BLaER1 (cell line): ENCODE results near the gene ALPK3.

Source experiments
- H3K27ac ChIP-seq: shearing (Covaris generic); formaldehyde crosslinking; 2 replicates; pipeline ENCODE4 v1.8.1; 2022
- H3K27me3 ChIP-seq: shearing (Covaris generic); formaldehyde crosslinking; 2 replicates; pipeline ENCODE4 v1.8.1; 2022
- H3K36me3 ChIP-seq: shearing (Covaris generic); formaldehyde crosslinking; 2 replicates; pipeline ENCODE4 v1.8.1; 2022
- H3K4me1 ChIP-seq: shearing (Covaris generic); formaldehyde crosslinking; 2 replicates; pipeline ENCODE4 v1.8.1; 2022
- H3K4me2 ChIP-seq: shearing (Covaris generic); formaldehyde crosslinking; 2 replicates; pipeline ENCODE4 v1.8.1; 2022
- H3K4me3 ChIP-seq: shearing (Covaris generic); formaldehyde crosslinking; 2 replicates; pipeline ENCODE4 v1.8.1; 2022
- H3K9ac ChIP-seq: shearing (Covaris generic); formaldehyde crosslinking; 2 replicates; pipeline ENCODE4 v1.8.1; 2022
- H3K9me3 ChIP-seq: shearing (Covaris generic); formaldehyde crosslinking; 2 replicates; pipeline ENCODE4 v1.8.1; 2022
- H4K20me1 ChIP-seq: shearing (Covaris generic); formaldehyde crosslinking; 2 replicates; pipeline ENCODE4 v1.8.1; 2022
- Cebpa-rat ChIP-seq: shearing (Covaris generic); IDR thresholded peaks from 2 replicates; pipeline ENCODE4 v1.8.1; 2022

ALPK3 gene

DNA sequence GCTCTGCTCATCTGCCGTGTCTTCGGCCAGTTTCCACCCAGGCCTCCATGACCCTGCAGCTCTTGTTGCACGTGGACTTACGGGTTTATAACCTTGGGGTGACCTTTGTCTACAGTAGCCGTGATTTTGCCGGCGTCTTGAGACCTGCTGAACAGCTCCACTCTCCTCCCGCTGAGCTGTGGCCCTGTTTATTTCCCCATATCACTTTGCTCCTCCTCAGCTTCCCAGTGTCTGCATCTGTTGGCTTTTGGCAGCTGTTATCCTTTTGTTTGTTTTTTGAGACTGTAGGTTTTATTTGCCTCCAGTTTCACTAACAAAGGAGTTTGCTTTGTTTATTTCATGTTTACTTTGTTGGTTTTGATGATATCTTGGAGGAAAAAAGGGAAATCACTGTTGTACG, 38.0 kb downstream of the ALPK3 start:
- Histone ChIP-seq H3K9ac (no peak overlapping the region), H3K4me3 (no peak overlapping the region), H4K20me1 (no peaks in the 10 kb centered on the region), H3K27ac (no peak overlapping the region), H3K4me2 (no peak overlapping the region), H3K9me3 (no peaks in the 10 kb centered on the region), H3K36me3 (no peaks in the 10 kb centered on the region), H3K4me1 (no peaks in the 10 kb centered on the region), H3K27me3 (no peaks in the 10 kb centered on the region)
- TF ChIP-seq Cebpa-rat = no peak

DNA sequence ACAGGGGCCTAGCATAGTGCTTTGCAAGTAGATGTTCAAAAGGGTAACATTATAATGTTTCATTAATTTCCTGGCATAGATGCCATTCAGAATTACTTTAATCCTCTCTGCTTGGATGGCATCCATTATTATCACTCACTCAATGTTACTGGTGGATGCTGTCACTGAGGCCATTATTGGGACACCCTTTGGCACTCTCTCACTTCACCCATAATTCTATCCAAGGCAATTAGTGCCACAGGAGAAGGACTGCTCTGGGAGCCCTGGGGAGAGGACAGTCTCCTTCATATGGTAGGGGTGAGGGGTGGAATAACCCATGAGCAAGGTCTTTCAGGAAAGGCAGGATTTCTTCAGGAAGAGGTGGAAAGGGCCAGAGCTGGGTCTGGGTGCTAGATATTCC, 38.6 kb downstream of the ALPK3 start:
- Histone ChIP-seq H4K20me1 (no peaks in the 10 kb centered on the region), H3K4me1 (no peaks in the 10 kb centered on the region), H3K36me3 (no peaks in the 10 kb centered on the region), H3K4me2 (no peak overlapping the region), H3K4me3 (no peak overlapping the region), H3K9me3 (no peaks in the 10 kb centered on the region), H3K27ac (no peak overlapping the region), H3K9ac (no peak overlapping the region), H3K27me3 (no peaks in the 10 kb centered on the region)
- TF ChIP-seq Cebpa-rat = no peak

DNA sequence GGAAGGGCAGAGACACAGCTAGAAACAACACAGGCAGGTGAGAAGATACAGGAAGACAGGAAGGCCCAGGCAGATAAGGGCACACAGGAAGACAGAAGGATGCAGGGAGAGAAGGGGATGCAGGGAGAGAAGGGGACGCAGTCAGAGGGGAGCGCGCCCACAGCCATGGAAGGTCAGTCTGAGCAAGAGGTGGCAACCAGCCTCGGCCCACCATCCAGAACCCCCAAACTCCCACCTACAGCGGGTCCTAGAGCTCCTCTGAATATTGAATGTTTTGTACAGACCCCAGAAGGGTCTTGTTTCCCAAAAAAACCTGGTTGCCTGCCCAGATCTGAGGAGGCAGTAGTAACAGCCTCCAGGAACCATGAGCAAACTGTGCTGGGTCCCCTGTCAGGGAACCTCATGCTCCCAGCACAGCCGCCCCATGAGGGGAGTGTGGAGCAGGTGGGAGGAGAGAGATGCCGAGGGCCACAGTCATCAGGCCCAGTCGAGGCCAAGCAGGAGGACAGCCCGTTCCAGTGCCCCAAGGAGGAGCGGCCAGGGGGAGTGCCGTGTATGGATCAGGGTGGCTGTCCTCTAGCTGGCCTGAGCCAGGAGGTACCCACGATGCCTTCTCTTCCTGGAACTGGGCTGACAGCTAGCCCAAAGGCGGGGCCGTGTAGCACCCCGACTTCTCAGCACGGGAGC, 39.7 kb downstream of the ALPK3 start:
- no peak overlapping the region for H3K9ac ChIP-seq
- H4K20me1 ChIP-seq = no peaks in the 10 kb centered on the region
- no peaks in the 10 kb centered on the region for H3K27me3 ChIP-seq
- no peak overlapping the region for H3K4me2 ChIP-seq
- no peaks in the 10 kb centered on the region for H3K36me3 ChIP-seq
- TF ChIP-seq Cebpa-rat = no peak
- H3K9me3 ChIP-seq = no peaks in the 10 kb centered on the region
- no peak overlapping the region for H3K4me3 ChIP-seq
- no peak overlapping the region for H3K27ac ChIP-seq
- no peaks in the 10 kb centered on the region for H3K4me1 ChIP-seq

DNA sequence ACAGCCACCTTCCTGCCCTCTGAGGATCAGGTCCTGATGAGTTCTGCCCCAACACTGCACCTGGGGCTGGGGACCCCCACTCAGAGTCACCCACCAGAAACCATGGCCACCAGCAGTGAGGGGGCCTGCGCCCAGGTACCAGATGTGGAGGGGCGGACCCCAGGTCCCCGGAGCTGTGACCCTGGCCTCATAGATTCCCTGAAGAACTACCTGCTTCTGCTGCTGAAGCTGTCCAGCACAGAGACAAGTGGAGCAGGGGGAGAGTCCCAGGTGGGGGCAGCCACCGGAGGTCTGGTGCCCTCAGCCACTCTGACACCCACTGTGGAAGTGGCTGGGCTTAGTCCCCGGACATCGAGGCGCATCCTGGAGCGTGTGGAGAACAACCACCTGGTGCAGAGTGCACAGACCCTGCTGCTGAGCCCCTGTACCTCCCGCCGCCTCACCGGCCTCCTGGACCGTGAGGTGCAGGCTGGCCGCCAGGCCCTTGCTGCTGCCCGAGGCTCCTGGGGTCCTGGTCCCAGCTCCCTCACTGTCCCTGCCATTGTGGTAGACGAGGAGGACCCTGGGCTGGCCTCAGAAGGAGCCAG, 40.4 kb downstream of the ALPK3 start:
- no peak for TF ChIP-seq Cebpa-rat
- Histone ChIP-seq H3K4me3 (no peak overlapping the region), H3K9me3 (no peaks in the 10 kb centered on the region), H3K27me3 (no peaks in the 10 kb centered on the region), H3K9ac (no peak overlapping the region), H3K36me3 (no peaks in the 10 kb centered on the region), H3K4me2 (no peak overlapping the region), H4K20me1 (no peaks in the 10 kb centered on the region), H3K27ac (no peak overlapping the region; the same call in 1 of the 2 replicates), H3K4me1 (no peaks in the 10 kb centered on the region)

DNA sequence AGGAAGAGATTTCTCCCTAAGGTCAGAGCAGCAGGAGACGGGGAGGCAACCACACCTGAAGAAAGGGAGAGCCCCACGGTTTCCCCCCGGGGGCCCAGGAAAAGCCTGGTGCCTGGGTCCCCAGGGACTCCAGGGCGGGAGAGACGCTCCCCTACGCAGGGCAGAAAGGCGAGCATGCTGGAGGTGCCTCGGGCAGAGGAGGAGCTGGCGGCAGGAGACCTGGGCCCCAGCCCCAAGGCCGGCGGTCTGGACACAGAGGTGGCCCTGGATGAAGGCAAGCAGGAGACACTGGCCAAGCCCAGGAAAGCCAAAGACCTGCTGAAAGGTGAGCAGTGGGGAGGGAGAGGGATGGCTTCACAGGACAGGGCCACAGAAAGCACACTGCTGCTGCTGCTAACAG, 41.1 kb downstream of the ALPK3 start:
- Histone ChIP-seq H3K4me2 (no peak overlapping the region), H4K20me1 (no peaks in the 10 kb centered on the region), H3K9me3 (no peaks in the 10 kb centered on the region), H3K9ac (no peak overlapping the region), H3K27me3 (no peaks in the 10 kb centered on the region), H3K27ac (no peak overlapping the region; the same call in 1 of the 2 replicates), H3K4me1 (no peaks in the 10 kb centered on the region), H3K4me3 (no peak overlapping the region), H3K36me3 (no peaks in the 10 kb centered on the region)
- TF ChIP-seq Cebpa-rat = no peak

DNA sequence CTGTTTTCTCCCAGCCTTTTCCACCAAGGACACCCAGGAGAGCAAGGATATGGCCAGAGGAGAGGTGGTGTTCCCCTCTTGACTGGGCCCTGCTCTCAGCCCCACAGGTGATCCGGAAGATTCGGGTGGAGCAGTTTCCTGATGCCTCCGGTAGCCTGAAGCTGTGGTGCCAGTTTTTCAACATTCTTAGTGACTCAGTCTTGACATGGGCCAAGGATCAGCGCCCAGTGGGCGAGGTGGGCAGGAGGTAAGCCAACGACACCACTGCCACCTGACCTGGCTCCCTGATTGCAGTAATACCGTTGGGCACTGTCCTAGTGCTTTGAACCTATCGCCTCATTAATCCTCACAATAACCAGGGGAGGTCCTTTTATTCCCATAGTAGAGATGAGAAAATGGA, 42.0 kb downstream of the ALPK3 start:
- Histone ChIP-seq H3K36me3 (no peaks in the 10 kb centered on the region), H3K4me1 (no peaks in the 10 kb centered on the region), H3K9me3 (no peaks in the 10 kb centered on the region), H3K27ac (no peak overlapping the region), H4K20me1 (no peaks in the 10 kb centered on the region), H3K4me3 (no peak overlapping the region), H3K4me2 (no peak overlapping the region), H3K27me3 (no peaks in the 10 kb centered on the region), H3K9ac (no peak overlapping the region)
- no peak for TF ChIP-seq Cebpa-rat

DNA sequence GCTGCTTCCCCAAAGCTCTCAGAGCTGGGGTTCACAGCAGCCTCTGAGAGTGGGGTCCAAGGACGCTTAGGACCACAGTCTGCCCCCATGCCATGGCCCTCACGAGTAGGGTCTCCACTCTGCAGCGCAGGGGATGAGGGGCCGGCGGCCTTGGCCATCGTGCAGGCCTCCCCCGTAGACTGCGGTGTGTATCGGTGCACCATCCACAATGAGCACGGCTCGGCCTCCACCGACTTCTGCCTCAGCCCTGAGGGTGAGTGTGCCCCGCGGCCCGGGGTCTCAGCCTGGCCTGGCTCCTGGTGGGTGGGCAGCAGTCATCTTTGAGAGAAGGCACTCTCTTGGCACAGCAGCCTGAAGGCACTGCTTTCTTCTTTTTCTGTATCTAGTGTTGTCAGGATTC, 42.5 kb downstream of the ALPK3 start:
- Histone ChIP-seq H4K20me1 (no peaks in the 10 kb centered on the region), H3K27ac (no peak overlapping the region), H3K36me3 (no peaks in the 10 kb centered on the region), H3K4me3 (no peak overlapping the region), H3K9ac (no peak overlapping the region), H3K4me1 (no peaks in the 10 kb centered on the region), H3K9me3 (no peaks in the 10 kb centered on the region), H3K27me3 (no peaks in the 10 kb centered on the region), H3K4me2 (no peak overlapping the region)
- no peak for TF ChIP-seq Cebpa-rat

DNA sequence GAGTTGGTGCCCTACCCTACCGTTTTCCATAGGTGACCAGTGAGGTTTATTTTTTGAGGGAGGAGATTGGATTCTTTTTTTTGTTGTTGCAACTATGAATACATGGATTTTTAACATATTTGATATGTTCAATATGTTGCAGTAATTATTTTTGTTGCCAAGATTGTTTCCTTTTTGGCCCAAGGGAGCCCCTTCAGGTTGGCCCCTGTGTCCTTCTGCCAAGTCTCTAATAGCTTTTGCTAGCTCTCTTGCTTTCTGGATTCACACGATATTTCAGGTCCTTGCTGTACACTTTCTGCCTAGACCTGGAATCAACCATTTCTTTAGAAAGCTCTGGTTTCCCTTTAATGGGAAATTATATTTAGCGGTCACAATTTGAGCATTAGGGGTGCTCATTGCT, 44.6 kb downstream of the ALPK3 start:
- Histone ChIP-seq H3K4me3 (no peak overlapping the region), H4K20me1 (no peaks in the 10 kb centered on the region), H3K36me3 (no peaks in the 10 kb centered on the region), H3K4me2 (no peak overlapping the region), H3K27ac (no peak overlapping the region), H3K4me1 (no peaks in the 10 kb centered on the region), H3K9me3 (no peaks in the 10 kb centered on the region), H3K27me3 (no peaks in the 10 kb centered on the region), H3K9ac (no peak overlapping the region)
- TF ChIP-seq Cebpa-rat = no peak

DNA sequence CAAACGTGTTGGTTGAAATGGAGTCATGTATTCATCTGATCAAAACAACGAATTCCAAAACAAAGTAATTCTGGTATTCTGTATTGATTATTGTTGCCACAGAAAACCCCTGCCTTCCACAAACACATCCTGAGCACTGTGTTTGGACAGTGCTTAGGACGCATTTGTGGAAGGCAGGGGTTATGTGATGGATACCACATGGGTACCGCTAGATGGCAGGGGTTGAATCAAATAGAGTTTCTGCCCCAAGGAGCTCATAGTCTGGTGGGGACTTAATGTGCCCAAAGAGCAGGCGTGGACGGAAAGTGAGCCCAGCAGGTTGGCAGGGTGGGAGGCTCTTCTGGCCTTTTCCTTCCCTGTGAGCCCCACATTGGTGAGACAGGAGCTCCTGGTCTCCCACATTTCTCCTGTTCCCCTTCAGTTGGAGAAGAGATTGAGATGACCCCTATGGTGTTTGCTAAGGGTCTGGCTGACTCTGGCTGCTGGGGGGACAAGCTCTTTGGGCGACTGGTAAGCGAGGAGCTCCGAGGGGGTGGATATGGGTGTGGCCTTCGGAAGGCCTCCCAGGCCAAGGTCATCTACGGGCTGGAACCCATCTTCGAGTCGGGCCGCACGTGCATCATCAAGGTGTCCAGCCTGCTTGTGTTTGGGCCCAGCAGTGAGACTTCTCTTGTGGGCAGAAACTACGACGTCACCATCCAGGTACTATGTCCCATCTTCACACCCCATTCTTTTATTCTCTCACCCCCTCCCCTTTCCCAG, 45.2 kb downstream of the ALPK3 start:
- H3K27me3 ChIP-seq = no peaks in the 10 kb centered on the region
- H3K4me1 ChIP-seq = no peaks in the 10 kb centered on the region
- H3K36me3 ChIP-seq = no peaks in the 10 kb centered on the region
- H3K4me2 ChIP-seq = no peak overlapping the region
- H3K9me3 ChIP-seq = no peaks in the 10 kb centered on the region
- no peak overlapping the region for H3K27ac ChIP-seq
- no peaks in the 10 kb centered on the region for H4K20me1 ChIP-seq
- no peak overlapping the region for H3K9ac ChIP-seq
- H3K4me3 ChIP-seq = no peak overlapping the region
- no peak for TF ChIP-seq Cebpa-rat
